ENCODE results near the gene GABRB1.

DNA sequence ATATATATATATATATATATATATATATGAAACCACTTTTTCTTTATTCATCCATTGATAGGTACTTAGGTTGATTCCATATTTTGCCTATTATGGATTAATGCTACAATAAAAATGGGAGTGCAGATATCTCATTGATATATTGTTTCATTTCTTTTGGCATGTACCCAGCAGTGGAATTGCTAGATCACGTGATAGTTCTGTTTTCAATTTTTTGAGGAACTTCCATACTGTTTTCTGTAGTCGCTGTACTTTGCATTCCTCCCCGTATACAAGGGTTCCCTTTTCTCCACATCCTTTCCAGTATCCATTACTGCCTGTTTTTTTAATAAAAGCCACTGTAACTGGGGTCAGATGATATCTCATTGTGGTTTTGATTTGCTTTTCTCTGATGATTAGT lies 124.6 kb downstream of the GABRB1 start:
- TF ChIP-seq ZFP30 (CRISPR knock-in tag; IDR thresholded peaks at IDR 0.05), result no peak
- TF ChIP-seq, protein P1, sequence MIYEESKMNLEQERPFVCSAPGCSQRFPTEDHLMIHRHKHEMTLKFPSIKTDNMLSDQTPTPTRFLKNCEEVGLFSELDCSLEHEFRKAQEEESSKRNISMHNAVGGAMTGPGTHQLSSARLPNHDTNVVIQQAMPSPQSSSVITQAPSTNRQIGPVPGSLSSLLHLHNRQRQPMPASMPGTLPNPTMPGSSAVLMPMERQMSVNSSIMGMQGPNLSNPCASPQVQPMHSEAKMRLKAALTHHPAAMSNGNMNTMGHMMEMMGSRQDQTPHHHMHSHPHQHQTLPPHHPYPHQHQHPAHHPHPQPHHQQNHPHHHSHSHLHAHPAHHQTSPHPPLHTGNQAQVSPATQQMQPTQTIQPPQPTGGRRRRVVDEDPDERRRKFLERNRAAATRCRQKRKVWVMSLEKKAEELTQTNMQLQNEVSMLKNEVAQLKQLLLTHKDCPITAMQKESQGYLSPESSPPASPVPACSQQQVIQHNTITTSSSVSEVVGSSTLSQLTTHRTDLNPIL (CRISPR knock-in tag; IDR thresholded peaks at IDR 0.05; ENCODE audit: low read depth), result no peak
- TF ChIP-seq CSDC2 (CRISPR knock-in tag; IDR thresholded peaks at IDR 0.05), result no peak
- TF ChIP-seq ARNTL (CRISPR knock-in tag; IDR thresholded peaks at IDR 0.05; ENCODE audit: borderline replicate concordance, low read depth), result no peak
- TF ChIP-seq GLIS3 (CRISPR knock-in tag; IDR thresholded peaks at IDR 0.05), result no peak
- TF ChIP-seq, protein P2, sequence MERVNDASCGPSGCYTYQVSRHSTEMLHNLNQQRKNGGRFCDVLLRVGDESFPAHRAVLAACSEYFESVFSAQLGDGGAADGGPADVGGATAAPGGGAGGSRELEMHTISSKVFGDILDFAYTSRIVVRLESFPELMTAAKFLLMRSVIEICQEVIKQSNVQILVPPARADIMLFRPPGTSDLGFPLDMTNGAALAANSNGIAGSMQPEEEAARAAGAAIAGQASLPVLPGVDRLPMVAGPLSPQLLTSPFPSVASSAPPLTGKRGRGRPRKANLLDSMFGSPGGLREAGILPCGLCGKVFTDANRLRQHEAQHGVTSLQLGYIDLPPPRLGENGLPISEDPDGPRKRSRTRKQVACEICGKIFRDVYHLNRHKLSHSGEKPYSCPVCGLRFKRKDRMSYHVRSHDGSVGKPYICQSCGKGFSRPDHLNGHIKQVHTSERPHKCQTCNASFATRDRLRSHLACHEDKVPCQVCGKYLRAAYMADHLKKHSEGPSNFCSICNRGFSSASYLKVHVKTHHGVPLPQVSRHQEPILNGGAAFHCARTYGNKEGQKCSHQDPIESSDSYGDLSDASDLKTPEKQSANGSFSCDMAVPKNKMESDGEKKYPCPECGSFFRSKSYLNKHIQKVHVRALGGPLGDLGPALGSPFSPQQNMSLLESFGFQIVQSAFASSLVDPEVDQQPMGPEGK (CRISPR knock-in tag; IDR thresholded peaks at IDR 0.05; ENCODE audit: borderline replicate concordance), result no peak
- TF ChIP-seq ZNF565 (CRISPR knock-in tag; conservative IDR thresholded peaks at IDR 0.05; ENCODE audit: low read depth), result no peak

Measured in SK-N-SH treated with all-trans-retinoic acid at 6 μM for 48 hours (cell line).